SK-N-SH (cell line): Measurements from ENCODE around the gene PDZD2. TPM values are rescaled to one million over a fixed set of nuclear protein-coding genes. Genes with fewer than 3 reads are reported as not detected.

Experiments
- CTCF ChIA-PET: fragments of 300-600, 350-600 bp; formaldehyde crosslinking; extraction: SDS; loops from one replicate; lab custom pipeline; 2021; lab: Yijun Ruan, JAX
- POLR2A ChIA-PET: fragments of 350-600 bp; sonication (Branson Sonifier 250); formaldehyde crosslinking; extraction: SDS; loops from one replicate; lab custom pipeline; 2020; ENCODE audit warnings: antibody characterized with exemption, inconsistent platforms; lab: Yijun Ruan, JAX
- DNase-seq: peaks from one replicate; pipeline ENCODE4 v3.0.0; 2012
- H2AFZ ChIP-seq: fragments of 200-600 bp; sonication (generic); 2 replicates; pipeline ENCODE4 v1.8.1; 2016; ENCODE audit warnings: antibody characterized with exemption, mild to moderate bottlenecking, low read depth
- H3F3A ChIP-seq: fragments of 200-600 bp; sonication (generic); replicated peaks from 2 replicates; pipeline ENCODE3; 2016; ENCODE audit warnings: antibody characterized with exemption, mild to moderate bottlenecking; ENCODE audit not compliant: insufficient read depth
- H3K27ac ChIP-seq, 2 experiments: fragments of 200-500 bp in 1 of 2; fragments of 200-600 bp in 1 of 2; sonication (Bioruptor generic) in 1 of 2; sonication (generic), shearing (Covaris generic) in 1 of 2; 2 replicates each; pipeline versions ENCODE4 v1.5.1 to v1.6.1; 2014 to 2016; ENCODE audit warnings: low read depth in 2 of 2, inconsistent platforms in 1 of 2, low read length in 1 of 2, mild to moderate bottlenecking in 1 of 2, mixed read lengths in 1 of 2
- H3K27me3 ChIP-seq: fragments of 200-600 bp; sonication (generic), shearing (Covaris generic); 2 replicates; pipeline ENCODE4 v1.6.1; 2016; ENCODE audit warnings: mixed run types; ENCODE audit not compliant: insufficient read depth
- H3K36me3 ChIP-seq, 2 experiments: fragments of 200-500 bp in 1 of 2; fragments of 200-600 bp in 1 of 2; sonication (Bioruptor generic) in 1 of 2; sonication (generic) in 1 of 2; replicated peaks in 1 of 2; 2 replicates each; pipeline versions ENCODE3 to v1.5.1; 2014 to 2016; ENCODE audit warnings: low read length in 1 of 2, mild to moderate bottlenecking in 1 of 2; ENCODE audit not compliant: insufficient read depth in 2 of 2, control insufficient read depth in 1 of 2
- H3K4me1 ChIP-seq, 2 experiments: fragments of 200-500 bp in 1 of 2; fragments of 200-600 bp in 1 of 2; sonication (Bioruptor generic) in 1 of 2; sonication (generic), shearing (Covaris generic) in 1 of 2; 2 replicates each; pipeline versions ENCODE4 v1.5.1 to v1.6.1; 2014 to 2016; ENCODE audit warnings: low read depth in 1 of 2, low read length in 1 of 2, mixed run types in 1 of 2; ENCODE audit not compliant: insufficient read depth in 2 of 2, control insufficient read depth in 1 of 2
- H3K4me2 ChIP-seq: fragments of 200-600 bp; sonication (generic), shearing (Covaris generic); 2 replicates; pipeline ENCODE4 v1.6.1; 2017; ENCODE audit warnings: mixed run types
- H3K4me3 ChIP-seq, 2 experiments: fragments of 200-500 bp in 1 of 2; fragments of 200-600 bp in 1 of 2; sonication (Bioruptor generic) in 1 of 2; sonication (generic), shearing (Covaris generic) in 1 of 2; 2 replicates each; pipeline versions ENCODE4 v1.5.1 to v1.8.1; 2014 to 2016; ENCODE audit warnings: low read depth in 2 of 2, inconsistent platforms in 1 of 2, low read length in 1 of 2, mild to moderate bottlenecking in 1 of 2, mixed read lengths in 1 of 2, moderate library complexity in 1 of 2
- H3K79me2 ChIP-seq: fragments of 200-600 bp; sonication (generic); 2 replicates; pipeline ENCODE4 v1.8.1; 2017; ENCODE audit warnings: mild to moderate bottlenecking; ENCODE audit not compliant: insufficient read depth
- H3K9ac ChIP-seq: fragments of 200-600 bp; sonication (generic); 2 replicates; pipeline ENCODE4 v1.6.1; 2017; ENCODE audit warnings: mixed run types
- H3K9me2 ChIP-seq: fragments of 200-600 bp; sonication (generic); 2 replicates; pipeline ENCODE4 v1.6.1; 2017; ENCODE audit warnings: mixed run types
- H3K9me3 ChIP-seq: fragments of 200-600 bp; sonication (generic); 2 replicates; pipeline ENCODE4 v1.6.1; 2017; ENCODE audit warnings: mixed run types, mild to moderate bottlenecking, moderate library complexity
- H4K20me1 ChIP-seq: fragments of 200-600 bp; sonication (generic); 2 replicates; pipeline ENCODE4 v1.6.1; 2017; ENCODE audit warnings: mild to moderate bottlenecking, mixed run types; ENCODE audit not compliant: insufficient read depth
- ELF1 ChIP-seq: IDR thresholded peaks from 2 replicates; pipeline ENCODE4 v1.4.0; 2012
- FOXM1 ChIP-seq: IDR thresholded peaks from 2 replicates; pipeline ENCODE4 v1.4.0; 2012; ENCODE audit warnings: low read depth, mild to moderate bottlenecking
- GABPA ChIP-seq: IDR thresholded peaks from 2 replicates; pipeline ENCODE4 v1.4.0; 2012; ENCODE audit warnings: low read depth, mild to moderate bottlenecking
- GATA2 ChIP-seq: sonication (generic); formaldehyde crosslinking; IDR thresholded peaks from 2 replicates; pipeline ENCODE4 v1.5.0; 2020; ENCODE audit warnings: mild to moderate bottlenecking, missing genetic modification reagents
- JUND ChIP-seq: IDR thresholded peaks from 2 replicates; pipeline ENCODE4 v1.4.0; 2012
- MEF2A ChIP-seq: IDR thresholded peaks from 2 replicates; pipeline ENCODE4 v1.4.0; 2012; ENCODE audit warnings: low read depth, borderline replicate concordance
- NRF1 ChIP-seq: IDR thresholded peaks from 2 replicates; pipeline ENCODE4 v1.6.1; 2012; ENCODE audit warnings: low read depth, mild to moderate bottlenecking, low read length
- POLR2AphosphoS5 ChIP-seq: IDR thresholded peaks from 2 replicates; pipeline ENCODE4 v1.6.1; 2012; ENCODE audit warnings: low read depth, low read length
- RCOR1 ChIP-seq: fragments of 150-350 bp; IDR thresholded peaks from 2 replicates; pipeline ENCODE4 v1.6.1; 2017; ENCODE audit warnings: antibody characterized with exemption, low read length
- RXRA ChIP-seq: IDR thresholded peaks from 2 replicates; pipeline ENCODE4 v1.4.0; 2012; ENCODE audit warnings: low read depth, mild to moderate bottlenecking, borderline replicate concordance
- TAF1 ChIP-seq: IDR thresholded peaks from 2 replicates; pipeline ENCODE4 v1.6.1; 2012; ENCODE audit warnings: low read depth, mild to moderate bottlenecking, low read length, moderate library complexity, borderline replicate concordance
- TEAD4 ChIP-seq: IDR thresholded peaks from 2 replicates; pipeline ENCODE4 v1.4.0; 2012; ENCODE audit warnings: mild to moderate bottlenecking, borderline replicate concordance; ENCODE audit not compliant: insufficient read depth
- WGBS: methylation state at CpG from one replicate; pipeline ENCODE4 v1.1.6; 2017; ENCODE audit warnings: low lambda C conversion rate; 5-methylcytosine and 5-hydroxymethylcytosine counted together
- polyA plus RNA-seq, 3 experiments: library from polyadenylated mRNA; depleted of rRNA; stranded (reverse); fragments of >200 nt; gene quantifications; 2 replicates each; pipeline ENCODE4 v1.2.3, GENCODE V29; 2012
- TF ChIP-seq, protein P1 (sequence below): fragments of 200-600 bp; sonication (generic); IDR thresholded peaks from 2 replicates; pipeline ENCODE4 v1.6.1; 2017; ENCODE audit warnings: antibody characterized with exemption, mild to moderate bottlenecking, moderate library complexity
- TF ChIP-seq, protein P2 (sequence below): IDR thresholded peaks from 2 replicates; pipeline ENCODE4 v1.4.0; 2012; ENCODE audit warnings: low read depth
- TF ChIP-seq, protein P3 (sequence below): IDR thresholded peaks from 2 replicates; pipeline ENCODE4 v1.6.1; 2012; ENCODE audit warnings: mild to moderate bottlenecking, low read depth, low read length, moderate library complexity

Gene PDZD2
- polyA plus RNA-seq, 1 of the 3 experiments (the other 2 are of a cell fraction) = 0.13 TPM

DNA sequence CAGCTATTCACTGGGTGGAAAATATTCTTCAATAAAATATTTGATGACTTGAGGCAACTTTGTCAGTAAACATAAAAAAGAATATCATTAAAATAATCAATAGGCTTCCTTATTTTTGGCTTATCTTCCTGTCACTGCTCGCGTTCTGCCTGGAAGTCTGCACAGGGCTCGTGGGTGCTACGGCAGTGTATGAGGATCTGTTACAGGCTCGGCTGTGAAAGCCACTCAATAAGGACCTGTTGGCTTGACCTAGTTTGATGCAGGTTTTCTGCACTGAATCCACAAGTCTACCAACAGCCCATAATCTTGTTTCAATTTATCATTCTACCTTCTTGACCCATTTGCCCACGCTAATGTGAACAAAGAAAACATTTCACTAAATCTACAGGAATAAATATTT is 97.2 kb downstream of the PDZD2 start:
- Histone ChIP-seq H2AFZ (no peak overlapping the region), H3K36me3 (no peaks in the 10 kb centered on the region), H3K4me2 (no peak overlapping the region), H3K27ac (no peak overlapping the region), H3K9ac (no peak overlapping the region), H3K9me2 (no peaks in the 10 kb centered on the region), H3K27me3 (no peaks in the 10 kb centered on the region), H3K4me3 (no peak overlapping the region)
- ChIA-PET POLR2A (no interaction called here), CTCF (interaction anchor here (1.3 kb wide), 1 partner anchor 20 kb away, joined by 4 read pairs; no protein-coding TSS in a partner anchor)
- TF ChIP-seq GATA2 (CRISPR knock-in tag) (no peak), MEF2A (no peak), JUND (no peak)
- TF ChIP-seq, all 33 proteins: peak for 0
- Histone ChIP-seq H3K4me1 (peaks cover 0 to 6% of the 10 kb centered on the region in 2 experiments; a peak in 1 of 4 replicates), H3K79me2 (no peaks in the 10 kb centered on the region), H4K20me1 (no peaks in the 10 kb centered on the region), H3K9me3 (no peaks in the 10 kb centered on the region), H3F3A (no peaks in the 10 kb centered on the region)
- 59% methylated on average over 6 of the region's 6 CpGs for WGBS
- DNase-seq = no peak

DNA sequence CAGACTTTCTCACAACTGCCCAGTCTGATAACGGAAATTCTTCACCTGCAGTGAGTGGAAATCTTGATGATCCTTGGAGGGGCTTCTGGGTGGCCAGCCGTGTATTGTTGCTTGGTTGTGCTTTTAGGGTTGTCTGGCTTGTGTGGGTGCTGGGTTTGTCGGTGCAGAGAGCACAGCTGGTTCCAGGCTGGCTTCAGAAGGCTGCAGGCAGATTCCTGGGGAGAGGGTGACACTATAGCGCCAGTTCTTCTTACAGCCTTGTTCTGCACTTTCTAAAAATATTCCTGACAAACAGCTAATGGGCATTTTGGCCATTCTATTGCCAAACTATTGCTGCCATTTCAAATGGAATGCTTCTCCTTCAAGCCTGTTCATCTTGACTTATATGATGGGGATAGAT is 99.3 kb downstream of the PDZD2 start:
- Histone ChIP-seq H2AFZ (no peak overlapping the region), H3K9me3 (no peaks in the 10 kb centered on the region), H3K79me2 (no peaks in the 10 kb centered on the region), H4K20me1 (no peaks in the 10 kb centered on the region), H3F3A (no peaks in the 10 kb centered on the region), H3K27me3 (no peaks in the 10 kb centered on the region), H3K4me2 (no peak overlapping the region), H3K4me3 (no peak overlapping the region), H3K27ac (no peak overlapping the region), H3K9ac (no peak overlapping the region), H3K9me2 (no peaks in the 10 kb centered on the region), H3K4me1 (peaks cover 0 to 4% of the 10 kb centered on the region in 2 experiments; a peak in 1 of 4 replicates), H3K36me3 (no peaks in the 10 kb centered on the region)
- CTCF ChIA-PET = no interaction called here
- WGBS = 32% methylated on average over 4 of the region's 4 CpGs
- no peak for DNase-seq
- POLR2A ChIA-PET = no interaction called here
- TF ChIP-seq POLR2AphosphoS5 (no peak), RXRA (no peak), TAF1 (no peak), RCOR1 (no peak), NRF1 (no peak), FOXM1 (no peak), GABPA (no peak), ELF1 (no peak), JUND (no peak), TEAD4 (no peak)
- TF ChIP-seq, protein P1, sequence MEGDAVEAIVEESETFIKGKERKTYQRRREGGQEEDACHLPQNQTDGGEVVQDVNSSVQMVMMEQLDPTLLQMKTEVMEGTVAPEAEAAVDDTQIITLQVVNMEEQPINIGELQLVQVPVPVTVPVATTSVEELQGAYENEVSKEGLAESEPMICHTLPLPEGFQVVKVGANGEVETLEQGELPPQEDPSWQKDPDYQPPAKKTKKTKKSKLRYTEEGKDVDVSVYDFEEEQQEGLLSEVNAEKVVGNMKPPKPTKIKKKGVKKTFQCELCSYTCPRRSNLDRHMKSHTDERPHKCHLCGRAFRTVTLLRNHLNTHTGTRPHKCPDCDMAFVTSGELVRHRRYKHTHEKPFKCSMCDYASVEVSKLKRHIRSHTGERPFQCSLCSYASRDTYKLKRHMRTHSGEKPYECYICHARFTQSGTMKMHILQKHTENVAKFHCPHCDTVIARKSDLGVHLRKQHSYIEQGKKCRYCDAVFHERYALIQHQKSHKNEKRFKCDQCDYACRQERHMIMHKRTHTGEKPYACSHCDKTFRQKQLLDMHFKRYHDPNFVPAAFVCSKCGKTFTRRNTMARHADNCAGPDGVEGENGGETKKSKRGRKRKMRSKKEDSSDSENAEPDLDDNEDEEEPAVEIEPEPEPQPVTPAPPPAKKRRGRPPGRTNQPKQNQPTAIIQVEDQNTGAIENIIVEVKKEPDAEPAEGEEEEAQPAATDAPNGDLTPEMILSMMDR = no peak
- TF ChIP-seq, protein P2, sequence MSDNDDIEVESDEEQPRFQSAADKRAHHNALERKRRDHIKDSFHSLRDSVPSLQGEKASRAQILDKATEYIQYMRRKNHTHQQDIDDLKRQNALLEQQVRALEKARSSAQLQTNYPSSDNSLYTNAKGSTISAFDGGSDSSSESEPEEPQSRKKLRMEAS = no peak
- TF ChIP-seq, protein P3, sequence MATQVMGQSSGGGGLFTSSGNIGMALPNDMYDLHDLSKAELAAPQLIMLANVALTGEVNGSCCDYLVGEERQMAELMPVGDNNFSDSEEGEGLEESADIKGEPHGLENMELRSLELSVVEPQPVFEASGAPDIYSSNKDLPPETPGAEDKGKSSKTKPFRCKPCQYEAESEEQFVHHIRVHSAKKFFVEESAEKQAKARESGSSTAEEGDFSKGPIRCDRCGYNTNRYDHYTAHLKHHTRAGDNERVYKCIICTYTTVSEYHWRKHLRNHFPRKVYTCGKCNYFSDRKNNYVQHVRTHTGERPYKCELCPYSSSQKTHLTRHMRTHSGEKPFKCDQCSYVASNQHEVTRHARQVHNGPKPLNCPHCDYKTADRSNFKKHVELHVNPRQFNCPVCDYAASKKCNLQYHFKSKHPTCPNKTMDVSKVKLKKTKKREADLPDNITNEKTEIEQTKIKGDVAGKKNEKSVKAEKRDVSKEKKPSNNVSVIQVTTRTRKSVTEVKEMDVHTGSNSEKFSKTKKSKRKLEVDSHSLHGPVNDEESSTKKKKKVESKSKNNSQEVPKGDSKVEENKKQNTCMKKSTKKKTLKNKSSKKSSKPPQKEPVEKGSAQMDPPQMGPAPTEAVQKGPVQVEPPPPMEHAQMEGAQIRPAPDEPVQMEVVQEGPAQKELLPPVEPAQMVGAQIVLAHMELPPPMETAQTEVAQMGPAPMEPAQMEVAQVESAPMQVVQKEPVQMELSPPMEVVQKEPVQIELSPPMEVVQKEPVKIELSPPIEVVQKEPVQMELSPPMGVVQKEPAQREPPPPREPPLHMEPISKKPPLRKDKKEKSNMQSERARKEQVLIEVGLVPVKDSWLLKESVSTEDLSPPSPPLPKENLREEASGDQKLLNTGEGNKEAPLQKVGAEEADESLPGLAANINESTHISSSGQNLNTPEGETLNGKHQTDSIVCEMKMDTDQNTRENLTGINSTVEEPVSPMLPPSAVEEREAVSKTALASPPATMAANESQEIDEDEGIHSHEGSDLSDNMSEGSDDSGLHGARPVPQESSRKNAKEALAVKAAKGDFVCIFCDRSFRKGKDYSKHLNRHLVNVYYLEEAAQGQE = no peak
